Choroid plexus epithelial cell (primary cell): ENCODE data around the gene P3R3URF.
A peak's percentile ranks its signal among the peaks of the same experiment; 100 is the strongest.

ENCODE experiments used
- DNase-seq: peaks from one replicate; pipeline ENCODE4 v3.0.0-alpha.2; 2010; ENCODE audit warnings: low read depth
- H3K4me3 ChIP-seq: 2 replicates; pipeline ENCODE4 v1.5.1; 2011; ENCODE audit warnings: low read depth, mild to moderate bottlenecking, control low read depth, low read length, moderate library complexity
- CTCF ChIP-seq: conservative IDR thresholded peaks from 2 replicates; pipeline ENCODE4 v1.5.1; 2011; ENCODE audit warnings: low read depth, mild to moderate bottlenecking, control low read depth, inconsistent platforms, low read length, moderate library complexity

Gene P3R3URF

DNA sequence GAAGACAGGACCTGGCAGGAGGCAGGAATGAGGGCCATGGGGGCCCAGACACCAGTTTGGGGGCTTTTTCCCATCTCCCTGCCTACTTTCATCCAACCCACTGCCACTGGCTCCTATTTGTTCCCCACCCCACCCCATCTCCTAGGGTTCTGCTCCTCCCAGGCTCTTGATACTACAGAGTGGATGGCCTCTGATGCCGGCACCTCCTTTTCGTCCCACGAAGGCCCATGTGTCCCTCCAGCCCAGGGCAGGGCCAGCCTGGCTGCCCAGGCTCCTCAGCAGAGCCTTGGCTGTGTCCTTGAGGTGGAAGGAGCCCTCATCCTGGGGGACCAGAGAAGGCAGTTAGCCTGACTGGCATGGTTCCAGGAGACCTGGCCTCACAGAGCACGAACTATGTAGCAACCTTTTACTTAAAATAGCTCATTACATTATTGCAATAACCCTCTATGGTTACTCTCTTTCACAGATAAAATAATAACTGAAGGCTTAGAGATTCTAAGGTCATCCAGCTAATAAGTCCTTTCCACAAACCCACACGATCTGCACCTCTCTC, 18.4 kb upstream of the P3R3URF start:
- peak; percentile 38 for DNase-seq
- no peak overlapping the region for H3K4me3 ChIP-seq
- TF ChIP-seq CTCF = no peak

- H3K4me3 ChIP-seq = no peak overlapping the region
- TF ChIP-seq CTCF = no peak
- peak; percentile 39 for DNase-seq
These were observed 17.8 kb upstream of the P3R3URF start for GRCh38 chr1:46193984-46194570.

GRCh38 chr1:46193285-46193684, 17.0 kb upstream of the P3R3URF start:
- no peak overlapping the region for H3K4me3 ChIP-seq
- no peak for DNase-seq
- no peak for TF ChIP-seq CTCF

- DNase-seq = no peak
- TF ChIP-seq CTCF = no peak
- H3K4me3 ChIP-seq = no peak overlapping the region
These were observed 15.9 kb upstream of the P3R3URF start for GRCh38 chr1:46192171-46192570.

- no peak overlapping the region for H3K4me3 ChIP-seq
- peak; percentile 36 for DNase-seq
- TF ChIP-seq CTCF = no peak
These were observed 14.9 kb upstream of the P3R3URF start for GRCh38 chr1:46191033-46191701.

DNA sequence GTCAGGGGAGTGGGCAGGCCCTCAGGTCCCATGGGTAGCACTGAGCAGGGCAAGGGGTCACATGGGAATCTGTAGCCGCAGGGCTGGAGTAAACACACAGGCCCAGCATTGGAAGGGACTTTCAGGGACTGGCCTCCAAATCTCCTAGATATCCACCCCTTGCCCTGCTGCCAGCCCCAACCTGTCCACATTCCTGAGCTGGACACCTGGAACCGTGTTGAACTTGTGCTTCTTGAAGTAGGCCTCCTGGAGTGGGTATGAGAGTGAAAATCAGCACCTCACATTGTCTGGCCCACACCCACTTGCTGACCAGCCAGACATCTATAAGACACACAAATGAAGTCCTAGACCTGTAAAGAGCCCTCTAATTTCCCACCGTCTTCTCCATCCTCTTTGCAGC, 14.3 kb upstream of the P3R3URF start:
- TF ChIP-seq CTCF = no peak
- H3K4me3 ChIP-seq = no peak overlapping the region
- no peak for DNase-seq
